ENCODE results near the gene C1R.
"Not testable (repeated sequence)": the region's sequence is repeated elsewhere in the genome, so short reads cannot be mapped to it uniquely, and the experiment has no call there.

The C1R gene

DNA sequence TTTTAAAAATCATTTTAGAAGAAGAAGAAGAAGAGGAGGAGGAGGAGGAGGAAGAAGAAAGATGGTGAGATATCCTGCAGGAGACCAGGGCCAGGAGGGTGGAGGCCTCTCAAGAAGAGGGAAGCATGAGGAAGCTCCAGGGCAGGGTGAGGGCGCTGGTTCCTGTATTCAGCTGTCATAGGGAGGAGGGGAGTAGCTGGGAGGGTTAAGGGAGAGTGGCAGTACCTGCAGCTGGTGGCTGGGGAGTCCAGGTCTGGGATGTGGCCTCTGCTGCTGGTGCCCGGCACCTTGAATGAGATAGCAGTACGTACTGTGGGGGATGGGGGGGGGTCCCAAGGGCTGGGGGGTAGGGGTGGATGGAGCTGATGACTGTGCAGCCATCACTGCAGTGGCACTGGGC is 26.6 kb upstream of the C1R start:
- DNase-seq, result no peak

- DNase-seq, result no peak
Observed at GRCh38 chr12:7117670-7118069, 25.4 kb upstream of the C1R start.

- no peak for DNase-seq
Observed at GRCh38 chr12:7116916-7117315, 24.7 kb upstream of the C1R start.

DNA sequence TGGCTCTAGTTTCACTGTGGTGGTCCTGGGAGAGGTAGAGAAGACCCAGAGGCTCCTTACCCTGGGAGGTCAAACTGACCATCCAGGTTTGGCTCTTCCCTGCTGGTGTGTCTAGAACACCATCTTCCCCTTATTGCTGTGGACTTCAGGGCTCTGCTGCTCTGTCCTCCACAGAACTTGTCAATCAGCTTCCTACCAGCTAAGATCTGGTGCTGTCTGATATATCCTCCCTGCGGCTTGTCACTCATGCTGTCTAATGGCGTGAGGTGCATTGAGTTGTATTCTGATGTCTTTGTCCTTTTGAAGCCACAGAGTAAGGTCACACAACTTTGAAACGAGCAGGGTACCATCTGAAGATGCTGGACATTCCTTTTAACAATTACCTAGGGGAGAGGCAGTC is 24.0 kb upstream of the C1R start:
- DNase-seq, result no peak

- no peak for DNase-seq
Observed at GRCh38 chr12:7114851-7115250, 22.6 kb upstream of the C1R start.

GRCh38 chr12:7114008-7114407 is 21.8 kb upstream of the C1R start:
- DNase-seq, result no peak

GRCh38 chr12:7113389-7113871 is 21.2 kb upstream of the C1R start:
- peak; percentile 71 for DNase-seq

DNA sequence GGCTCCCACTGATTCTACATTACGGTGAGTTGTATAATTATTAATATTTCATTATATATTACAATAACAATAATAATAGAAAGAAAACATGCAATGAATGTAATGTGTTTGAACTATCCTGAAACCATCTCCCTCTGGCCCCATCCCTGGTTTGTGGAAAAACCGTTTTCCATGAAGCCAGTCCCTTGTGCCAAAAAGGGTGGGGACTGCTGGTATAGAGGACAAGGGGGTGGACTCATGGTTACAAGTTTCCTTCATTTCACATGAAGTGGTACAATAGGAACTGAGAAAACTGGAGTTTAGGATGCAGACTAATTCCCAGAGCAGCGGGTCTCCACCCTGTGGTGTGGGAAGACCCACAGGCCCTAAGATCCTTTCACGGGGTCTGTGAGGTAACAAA is 19.8 kb upstream of the C1R start:
- DNase-seq, result no peak

GRCh38 chr12:7110661-7111060 is 18.4 kb upstream of the C1R start:
- no peak for DNase-seq

GRCh38 chr12:7109572-7109920 is 17.3 kb upstream of the C1R start:
- no peak for DNase-seq

DNA sequence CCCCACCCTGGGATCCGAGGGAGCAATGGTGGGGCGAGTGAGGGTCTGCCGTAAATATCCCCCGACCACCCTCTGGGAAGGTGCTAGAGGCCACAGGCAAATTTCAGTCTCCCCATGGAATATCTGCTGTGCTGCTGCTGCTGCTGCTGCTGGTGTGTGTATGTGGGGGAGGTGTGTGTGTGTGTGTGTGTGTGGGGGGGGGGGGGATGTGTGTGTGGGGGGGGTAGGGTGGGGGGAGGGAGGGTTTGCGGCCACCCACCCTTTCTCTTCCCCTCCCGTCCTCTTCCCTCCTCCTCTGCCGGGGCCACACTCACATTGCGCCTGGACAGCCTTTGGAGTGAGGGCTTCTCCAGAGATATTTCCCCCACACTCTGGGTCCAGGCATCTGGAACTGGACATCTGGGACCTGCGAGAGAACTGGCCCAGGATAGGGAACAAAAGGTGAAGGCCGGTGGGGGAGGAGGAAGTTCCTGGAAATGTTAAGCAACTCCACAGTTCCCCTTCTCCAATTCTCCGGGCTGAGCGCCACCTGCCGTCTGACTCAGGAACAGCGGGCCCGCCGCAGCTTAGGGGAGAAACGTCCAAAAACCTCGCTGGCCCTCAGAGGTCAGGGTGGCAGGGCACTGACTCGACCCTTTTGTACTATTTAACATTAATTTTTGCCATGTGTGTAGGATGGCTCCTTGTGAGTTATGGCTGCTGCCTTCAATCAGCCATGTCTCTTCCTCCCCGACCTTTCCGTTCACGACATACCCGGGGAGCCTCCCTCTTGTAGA is 16.7 kb upstream of the C1R start, which contains the start of gene C1RL:
C1RL (minus strand) TSS at position 419 of the 776 bp plus-strand sequence; CDS start at position 385, 34 bp downstream.
- DNase-seq, result peak; percentile 96

DNA sequence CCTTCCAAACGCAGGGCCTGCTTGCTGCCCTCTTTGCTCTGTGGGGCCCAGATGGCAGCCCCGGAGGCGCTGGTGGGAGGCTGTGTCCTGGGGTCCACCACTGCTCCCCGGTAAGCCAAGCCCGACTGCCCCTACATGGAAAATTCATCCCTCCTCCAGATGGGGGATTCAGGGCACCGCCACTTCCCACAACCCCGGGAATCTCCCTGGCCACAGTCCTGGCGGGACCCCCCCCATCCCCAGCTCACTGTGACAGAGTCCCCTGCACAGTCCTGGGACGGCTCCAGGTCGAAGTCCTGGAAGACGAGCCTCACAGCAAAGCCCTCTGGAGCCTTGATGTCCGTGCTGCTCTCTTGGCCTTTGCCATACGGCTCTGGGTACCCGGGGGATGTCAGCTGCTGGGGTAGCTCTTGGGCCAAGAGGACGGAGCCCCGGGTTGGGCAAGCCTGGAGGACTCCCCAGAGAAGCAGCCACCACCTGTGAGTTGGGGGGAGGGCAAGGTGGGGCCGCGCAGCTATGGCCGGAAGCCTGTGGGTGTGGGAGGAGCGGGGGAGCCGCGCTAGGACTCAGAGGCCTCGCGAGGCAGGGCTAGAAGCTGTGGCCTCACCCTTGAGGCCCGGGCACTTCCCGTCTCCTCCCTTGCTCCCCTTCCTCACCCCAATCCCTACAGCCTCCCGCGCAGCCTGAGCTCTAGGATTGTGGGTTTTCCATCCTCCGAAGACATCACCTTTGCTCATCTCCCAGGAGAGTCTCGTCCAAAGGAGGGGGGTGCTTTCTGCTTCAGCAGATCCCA is 16.0 kb upstream of the C1R start:
- DNase-seq, result peak; percentile 88

DNA sequence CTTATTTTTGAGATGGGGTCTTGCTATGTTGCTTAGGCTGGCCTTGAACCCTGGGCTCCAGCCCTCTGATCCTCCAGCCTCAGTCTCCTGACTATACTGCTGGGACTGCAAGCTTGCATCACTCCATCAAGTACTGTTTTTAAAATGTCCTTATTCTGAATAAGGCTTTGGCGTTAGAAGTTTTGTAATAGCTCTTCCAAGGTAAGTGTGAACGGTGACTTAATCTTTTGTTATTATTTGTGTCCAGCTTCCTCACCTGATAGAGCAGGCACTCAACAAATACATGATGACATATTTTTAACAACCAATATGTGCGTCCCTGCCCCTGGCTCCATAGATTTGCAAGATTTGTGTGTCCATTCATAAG is 15.4 kb upstream of the C1R start:
- no peak for DNase-seq

DNA sequence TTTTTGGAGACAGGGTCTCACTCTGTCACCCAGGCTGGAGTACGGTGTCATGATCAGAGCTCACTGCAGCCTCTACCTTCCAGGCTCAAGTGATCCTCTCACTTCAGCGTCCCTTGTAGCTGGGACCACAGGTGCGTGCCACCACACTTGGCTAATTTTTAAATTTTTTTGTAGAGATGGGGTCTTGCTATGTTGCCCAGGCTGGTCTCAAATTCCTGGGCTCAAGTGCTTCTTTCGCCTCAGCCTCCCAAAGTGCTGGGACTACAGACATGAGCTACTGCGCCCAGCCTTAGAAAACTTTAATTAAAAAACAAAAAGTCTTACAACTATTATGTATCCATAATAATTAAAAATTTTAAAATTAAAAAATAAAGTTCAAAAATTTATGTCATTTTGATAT is 14.9 kb upstream of the C1R start:
- DNase-seq, result not testable (repeated sequence)

DNA sequence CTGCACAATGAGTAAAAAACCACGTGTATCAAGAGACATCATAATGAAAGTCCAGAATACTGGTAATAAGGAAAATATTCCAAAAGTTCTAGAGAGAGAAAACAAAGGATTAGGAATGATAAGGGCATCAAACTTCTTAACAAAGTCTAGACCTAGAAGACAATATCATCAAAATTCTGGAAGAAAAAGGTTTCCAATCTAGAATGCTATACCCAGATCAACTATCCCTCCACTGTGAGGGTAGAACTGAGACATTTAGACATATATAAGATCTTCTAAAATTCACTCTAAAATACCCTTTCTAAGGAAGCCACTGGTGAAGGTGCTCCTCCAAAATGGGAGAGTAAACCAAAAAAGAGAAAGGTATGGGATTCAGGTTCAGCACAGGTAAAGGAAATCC is 13.8 kb upstream of the C1R start:
- no peak for DNase-seq

DNA sequence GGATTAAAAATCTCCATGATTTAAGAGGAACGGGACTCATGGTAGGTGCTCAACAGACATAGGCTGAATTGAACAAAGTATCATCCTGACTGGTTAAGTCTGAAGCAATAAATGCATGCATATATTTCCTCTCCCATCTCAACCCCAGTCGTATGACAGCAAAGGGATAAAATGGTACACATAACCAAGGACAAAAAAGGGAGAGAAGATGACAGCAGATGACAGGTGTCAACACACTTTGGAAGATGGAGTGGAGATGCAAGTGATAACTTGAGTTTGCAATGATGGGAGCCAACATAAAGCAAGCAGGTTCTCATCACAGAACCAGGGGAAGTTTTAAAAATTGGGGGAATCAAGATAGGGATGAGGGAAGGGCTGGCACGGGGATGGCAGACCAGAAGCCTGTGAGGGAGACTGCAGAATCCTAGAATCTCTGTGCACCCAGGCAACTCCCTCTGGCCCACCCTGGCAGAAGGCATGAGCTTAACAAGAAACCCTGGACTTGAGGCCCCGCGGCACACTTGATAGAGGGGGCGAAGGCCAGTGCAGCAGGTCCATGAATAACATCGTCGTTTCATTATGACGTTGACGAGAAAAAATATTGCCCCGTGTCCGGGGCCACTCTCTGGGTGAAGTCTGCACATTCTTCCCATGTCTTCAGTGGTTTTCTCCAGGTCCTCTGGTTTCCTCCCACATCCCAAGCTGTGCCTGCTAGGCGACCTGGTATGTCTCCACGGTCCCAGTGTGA is 11.8 kb upstream of the C1R start:
- no peak for DNase-seq

GRCh38 chr12:7102582-7102981 is 10.3 kb upstream of the C1R start:
- DNase-seq, result no peak

DNA sequence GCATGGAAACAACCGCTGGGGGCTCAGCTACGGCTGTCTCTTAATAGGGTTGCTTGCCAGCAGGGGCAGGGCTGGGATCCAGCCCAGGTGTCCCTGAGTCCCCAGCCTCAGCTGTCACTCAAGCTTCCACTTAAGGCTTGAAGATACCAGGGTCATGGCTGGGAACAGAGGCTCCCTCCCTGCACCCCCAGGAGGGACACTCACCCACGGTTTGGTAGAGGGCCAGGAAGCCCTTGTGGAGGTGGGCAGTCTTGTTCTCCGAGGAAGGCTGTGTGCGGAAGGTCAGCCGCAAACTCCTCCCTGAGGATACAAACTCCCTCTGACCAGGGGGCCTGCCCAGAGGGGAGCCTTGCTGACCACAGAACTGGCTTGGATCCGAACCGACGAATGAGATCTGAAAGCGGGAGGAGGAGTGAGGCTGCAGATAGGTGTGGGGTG is 9.5 kb upstream of the C1R start:
- no peak for DNase-seq

GRCh38 chr12:7101047-7101693 is 8.9 kb upstream of the C1R start:
- DNase-seq, result no peak

DNA sequence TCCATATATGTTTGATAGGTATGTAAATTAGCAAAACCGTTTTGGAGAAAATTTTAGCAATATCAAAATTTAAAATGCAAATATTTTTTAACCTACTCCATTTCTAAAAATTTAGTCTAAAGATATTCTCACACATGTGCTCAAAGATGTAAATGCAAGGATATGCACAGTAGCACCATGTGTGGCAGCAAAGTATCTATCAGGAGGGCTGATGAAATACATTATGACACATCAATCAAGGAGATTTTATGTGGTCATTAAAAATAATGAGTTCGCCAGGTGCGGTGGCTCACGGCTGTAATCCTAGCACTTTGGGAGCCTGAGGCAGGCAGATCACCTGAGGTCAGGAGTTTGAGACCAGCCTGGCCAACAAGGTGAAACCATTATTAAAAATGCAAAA is 8.0 kb upstream of the C1R start:
- no peak for DNase-seq

- no peak for DNase-seq
Observed at GRCh38 chr12:7099290-7099996, 7.2 kb upstream of the C1R start.

DNA sequence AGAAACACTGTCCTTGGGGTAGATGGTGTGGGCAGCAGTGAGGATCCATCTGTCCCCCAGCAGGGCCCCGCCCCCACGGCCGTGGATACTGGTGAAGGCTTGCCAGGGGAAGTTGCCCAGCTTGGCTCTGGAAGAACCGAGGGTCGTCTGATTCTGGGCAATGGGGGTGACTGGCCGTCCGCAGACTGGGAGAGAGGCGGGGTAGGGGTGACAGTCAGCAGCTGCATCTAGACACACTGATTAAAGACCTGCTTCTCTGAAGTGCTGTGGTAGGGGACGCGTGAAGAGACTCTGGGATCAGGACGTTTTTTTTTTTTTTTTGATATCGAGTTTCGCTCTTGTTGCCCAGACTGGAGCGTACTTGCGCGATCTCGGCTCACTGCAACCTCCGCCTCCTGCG is 4.7 kb upstream of the C1R start:
- no peak for DNase-seq

Data from activated CD8-positive, alpha-beta memory T cell treated with anti-CD3 and anti-CD28 coated beads for 24 hours (primary cell).